ENCODE measurements around the gene MAST4.

The MAST4 gene

GRCh38 chr5:66595756-66596635, at the start of gene MAST4:
MAST4 (plus strand) TSS chr5:66596393; CDS start chr5:66596656, 263 bp downstream.
- peak; percentile 89 for DNase-seq

- no peak for DNase-seq
Measured at GRCh38 chr5:66546541-66546940, 49.7 kb upstream of the MAST4 start.

DNA sequence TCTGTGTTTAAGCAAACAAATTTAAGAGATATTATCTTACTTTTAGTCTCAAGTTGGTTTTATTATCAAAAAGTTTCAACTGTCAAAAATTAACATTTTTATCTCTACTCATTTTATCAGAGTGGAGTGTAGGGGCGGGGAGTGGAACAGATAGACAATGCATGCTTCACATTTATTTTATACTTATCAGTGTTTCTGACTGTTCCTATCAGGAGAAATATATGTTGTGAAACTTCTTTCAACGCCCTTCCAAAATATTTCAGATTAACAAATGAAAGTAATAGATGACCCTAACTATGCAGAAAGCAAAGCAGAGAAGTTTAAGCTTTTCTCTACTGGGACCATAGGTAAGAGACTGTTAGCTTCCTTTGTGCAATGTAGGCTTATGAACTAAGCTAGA, 44.9 kb upstream of the MAST4 start:
- DNase-seq = peak; percentile 13

DNA sequence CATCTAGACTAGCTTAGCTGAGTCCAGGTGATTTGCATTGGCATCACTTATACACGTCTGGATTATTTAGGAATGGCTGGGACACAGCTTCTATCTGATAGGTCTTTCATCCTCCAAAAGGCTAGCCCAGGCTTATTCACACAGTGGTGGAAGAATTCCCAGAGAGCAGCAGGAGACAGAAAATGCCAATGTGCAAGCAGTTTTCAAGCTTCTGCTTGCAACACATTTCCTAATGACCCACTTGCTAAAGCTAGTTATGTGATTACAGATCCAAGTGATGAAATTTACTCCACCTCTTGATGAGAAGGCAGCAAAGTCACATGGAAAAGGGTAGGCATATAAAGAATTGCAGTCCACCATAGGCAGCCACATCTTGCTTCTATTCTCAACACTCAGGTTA, 44.2 kb upstream of the MAST4 start:
- no peak for DNase-seq

- no peak for DNase-seq
Measured at GRCh38 chr5:66553368-66553912, 42.8 kb upstream of the MAST4 start.

DNA sequence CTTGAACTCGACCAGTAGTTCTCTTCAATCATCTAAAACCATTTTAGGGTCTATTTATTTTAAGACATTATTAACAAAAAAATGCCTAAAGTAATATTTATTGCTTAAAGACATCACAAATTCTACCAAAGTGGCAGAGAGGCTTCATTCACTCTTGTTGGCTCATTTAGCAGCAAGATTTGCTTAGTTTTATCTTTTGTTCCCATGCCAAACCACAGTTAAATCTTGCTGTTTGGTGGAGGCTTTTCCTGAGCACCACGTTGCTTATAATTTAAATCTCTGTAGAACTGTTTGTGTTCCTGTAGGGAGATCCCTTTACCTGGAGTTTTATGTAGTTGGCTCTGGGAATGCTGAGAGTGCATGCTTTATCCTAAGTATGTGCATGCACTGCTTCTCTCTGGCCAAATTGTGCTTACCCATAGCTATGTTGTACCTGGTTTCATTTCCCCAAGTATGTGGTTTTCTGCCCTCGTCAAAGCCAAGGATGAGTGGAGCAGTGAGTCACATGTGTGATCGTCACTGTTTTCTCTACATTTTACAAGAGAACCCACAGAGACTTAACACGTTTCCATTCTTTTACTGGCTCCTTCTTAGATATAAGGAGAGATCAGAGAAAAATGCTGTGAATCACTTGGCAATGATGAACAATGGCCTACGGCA, 42.1 kb upstream of the MAST4 start:
- peak; percentile 47 for DNase-seq

DNA sequence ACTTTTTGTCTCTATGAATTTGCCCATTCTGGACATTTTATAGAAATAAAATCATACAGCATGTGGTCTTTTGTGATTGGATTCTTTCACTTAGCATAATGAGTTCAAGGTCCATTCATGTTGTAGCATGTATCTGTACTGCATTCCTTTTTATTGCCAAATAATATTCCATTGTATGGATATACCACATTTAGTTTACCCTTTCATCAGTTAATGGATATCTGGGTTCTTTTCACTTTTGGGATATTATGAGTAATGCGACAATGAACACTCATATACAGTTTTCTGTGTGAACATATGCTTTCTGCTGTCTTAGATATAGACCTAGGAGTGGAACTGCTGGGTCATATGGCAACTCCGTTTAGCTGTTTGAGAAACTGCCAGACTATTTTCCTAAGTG, 41.3 kb upstream of the MAST4 start:
- no peak for DNase-seq

- no peak for DNase-seq
Measured at GRCh38 chr5:66558560-66558959, 37.6 kb upstream of the MAST4 start.

DNA sequence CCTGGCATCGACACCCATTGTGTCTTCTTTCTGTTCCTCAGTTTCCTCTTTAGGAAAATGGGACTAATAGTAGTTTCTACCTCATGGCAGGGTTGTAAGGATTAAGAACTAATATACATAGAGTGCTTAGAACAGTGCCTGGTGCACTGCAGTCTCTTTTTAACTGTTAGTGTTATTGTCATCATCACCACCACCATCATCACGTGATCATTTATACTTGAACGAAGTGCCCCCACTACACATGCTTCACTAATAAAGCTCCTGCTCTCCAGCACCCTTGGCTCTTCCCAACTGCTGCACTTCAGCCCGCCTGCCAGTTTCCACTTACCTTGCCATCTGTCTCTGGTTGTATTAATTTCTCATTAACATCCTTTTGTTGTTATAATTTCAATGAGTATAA, 35.8 kb upstream of the MAST4 start:
- no peak for DNase-seq

GRCh38 chr5:66561256-66561990, 34.8 kb upstream of the MAST4 start:
- no peak for DNase-seq

GRCh38 chr5:66565878-66566277, 30.3 kb upstream of the MAST4 start:
- no peak for DNase-seq

- DNase-seq = no peak
Measured at GRCh38 chr5:66567474-66567873, 28.7 kb upstream of the MAST4 start.

GRCh38 chr5:66570201-66570600, 26.0 kb upstream of the MAST4 start:
- no peak for DNase-seq

DNA sequence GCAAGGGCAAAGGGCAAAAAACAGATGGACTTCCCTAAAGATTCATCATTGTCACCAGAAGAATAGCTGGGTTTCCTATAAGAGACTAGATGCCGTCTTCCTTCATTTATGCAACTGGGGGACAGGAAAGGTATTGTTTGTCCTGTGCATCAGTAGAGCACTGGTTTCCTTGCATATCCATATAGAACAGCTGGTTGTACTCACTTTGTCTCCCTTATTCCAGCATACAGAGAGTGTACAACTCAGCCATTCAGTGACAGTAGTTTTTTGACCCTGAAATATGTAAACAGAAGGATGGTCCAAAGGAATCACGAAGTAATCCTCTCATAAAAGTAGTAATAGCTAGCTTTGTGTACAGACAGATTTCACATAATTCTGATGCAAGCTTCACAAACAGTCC, 22.5 kb upstream of the MAST4 start:
- no peak for DNase-seq

GRCh38 chr5:66582499-66583165, 13.6 kb upstream of the MAST4 start:
- DNase-seq = no peak

- DNase-seq = no peak
Measured at GRCh38 chr5:66585291-66585690, 10.9 kb upstream of the MAST4 start.

DNA sequence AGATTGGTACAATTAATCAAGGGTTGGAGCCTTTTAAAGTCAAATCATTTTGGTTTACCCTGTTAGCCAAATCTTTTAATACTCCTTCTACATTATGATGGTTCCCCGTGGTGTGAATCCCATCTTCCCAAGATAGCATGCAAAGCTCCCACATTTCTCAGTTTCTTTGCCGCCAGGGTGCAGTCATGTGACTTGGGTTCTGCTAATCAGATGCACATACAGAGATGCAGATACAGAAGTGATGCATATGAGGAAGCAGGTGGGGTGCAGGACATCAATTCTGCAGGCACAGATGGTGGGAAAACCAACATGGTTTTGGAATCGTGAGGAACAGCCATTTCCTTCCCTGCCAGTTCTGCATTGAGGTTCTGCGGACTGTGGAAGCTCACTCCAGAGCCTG, 8.4 kb upstream of the MAST4 start:
- DNase-seq = no peak

GRCh38 chr5:66596636-66597182, 516 bp downstream of the MAST4 start:
- DNase-seq = peak; percentile 16

- DNase-seq = peak; percentile 64
Measured at GRCh38 chr5:66597183-66597757, 1.1 kb downstream of the MAST4 start.

DNA sequence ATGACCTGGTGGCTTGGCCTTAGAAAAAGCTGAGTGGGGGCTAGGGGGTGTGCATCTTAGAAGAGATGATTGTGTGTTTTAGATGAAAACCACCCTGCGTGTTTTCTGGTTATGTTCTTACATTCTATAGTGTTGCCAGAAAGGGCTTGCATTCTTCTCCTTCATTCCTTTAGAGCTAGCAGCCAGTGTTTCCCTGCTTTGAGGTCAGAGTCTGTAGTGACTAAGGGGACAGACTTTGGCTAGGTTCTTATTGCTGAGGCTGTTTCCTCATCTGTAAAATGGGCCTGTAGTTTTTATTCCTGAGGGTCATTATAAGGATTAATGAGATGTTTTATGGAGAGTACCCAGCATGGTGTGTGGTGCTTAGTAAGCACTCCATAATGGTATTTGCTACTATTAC, 6.4 kb downstream of the MAST4 start:
- no peak for DNase-seq

DNA sequence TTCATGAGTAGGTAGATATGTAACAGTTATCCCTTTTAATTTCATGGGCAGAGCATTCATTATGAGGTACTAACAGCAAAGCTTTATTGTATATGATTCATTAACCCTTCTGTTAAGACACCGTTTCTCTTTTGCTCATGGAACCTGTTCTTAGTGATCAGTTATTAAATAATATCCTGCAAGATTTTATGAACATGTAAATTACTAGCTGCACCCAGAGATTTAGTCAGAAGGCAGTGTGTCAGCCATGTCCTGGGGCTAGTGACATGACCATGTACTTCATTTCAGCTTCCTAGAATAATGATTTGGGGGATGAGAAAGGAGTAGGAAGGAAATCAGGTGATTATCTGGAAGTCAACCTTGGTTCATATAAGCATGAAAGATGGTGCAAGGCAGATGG, 7.0 kb downstream of the MAST4 start:
- no peak for DNase-seq

- DNase-seq = no peak
Measured at GRCh38 chr5:66603881-66604280, 7.7 kb downstream of the MAST4 start.

Data from hematopoietic multipotent progenitor cell treated with erythropoietin and hydrocortisone succinate and interleukin-3 and kit ligand, for 8 days (in vitro differentiated cells).